LHCN-M2 (cell line): ENCODE measurements around the gene BLVRB. TPM values are rescaled to one million over a fixed set of nuclear protein-coding genes. Genes with fewer than 3 reads are reported as not detected.
A peak's percentile ranks its signal among the peaks of the same experiment; 100 is the strongest.

Source experiments
- DNase-seq: peaks from one replicate; pipeline ENCODE4 v3.0.0-alpha.2; 2012; ENCODE audit warnings: low read depth
- total RNA-seq: library from RNA; depleted of rRNA; stranded (reverse); fragments of >200 nt; gene quantifications from 2 replicates; pipeline ENCODE4 v1.2.3, GENCODE V29; 2014; rRNA removed

The BLVRB gene
- total RNA-seq, 1 experiment from 2014 or later: 92.0 TPM

- DNase-seq: no peak
Measured at GRCh38 chr19:40407714-40408597, 57.6 kb downstream of the BLVRB start.

DNA sequence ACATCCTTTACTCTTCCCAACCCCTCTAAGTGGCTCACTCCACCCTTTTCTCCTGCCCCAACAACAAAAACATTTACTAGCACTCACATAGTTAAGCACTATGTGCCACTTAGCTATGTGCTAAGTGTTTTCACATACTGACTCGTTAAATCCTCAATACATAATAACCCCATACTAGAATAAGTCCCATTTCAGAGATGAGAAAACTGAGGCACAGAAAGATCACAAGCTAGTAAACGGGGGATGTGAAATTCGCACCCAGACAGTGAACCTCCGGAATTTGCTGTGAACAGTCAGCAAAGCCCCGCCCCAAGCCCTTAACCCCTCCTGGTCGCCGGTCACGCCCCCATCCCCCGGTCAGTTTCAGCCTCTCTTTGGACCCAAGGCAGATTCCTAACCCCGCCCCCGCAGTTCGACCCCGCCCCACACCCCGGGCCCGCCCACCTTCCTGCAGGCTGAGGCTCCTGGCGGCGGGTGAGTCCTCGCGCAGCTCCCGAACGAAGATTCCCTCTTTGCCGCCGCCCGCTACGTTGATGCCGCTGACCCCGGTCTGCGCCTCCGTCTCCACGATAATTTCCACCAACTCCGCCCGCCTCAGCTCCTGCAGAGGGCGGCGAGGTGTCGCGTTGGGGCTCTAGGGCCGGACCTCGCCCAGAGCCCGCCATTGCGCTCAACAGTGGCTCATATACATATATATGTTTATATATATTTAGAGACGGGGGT is 62.1 kb downstream of the BLVRB start:
- peak; percentile 84 for DNase-seq

- no peak for DNase-seq
Measured at GRCh38 chr19:40400559-40400958, 65.0 kb downstream of the BLVRB start.

DNA sequence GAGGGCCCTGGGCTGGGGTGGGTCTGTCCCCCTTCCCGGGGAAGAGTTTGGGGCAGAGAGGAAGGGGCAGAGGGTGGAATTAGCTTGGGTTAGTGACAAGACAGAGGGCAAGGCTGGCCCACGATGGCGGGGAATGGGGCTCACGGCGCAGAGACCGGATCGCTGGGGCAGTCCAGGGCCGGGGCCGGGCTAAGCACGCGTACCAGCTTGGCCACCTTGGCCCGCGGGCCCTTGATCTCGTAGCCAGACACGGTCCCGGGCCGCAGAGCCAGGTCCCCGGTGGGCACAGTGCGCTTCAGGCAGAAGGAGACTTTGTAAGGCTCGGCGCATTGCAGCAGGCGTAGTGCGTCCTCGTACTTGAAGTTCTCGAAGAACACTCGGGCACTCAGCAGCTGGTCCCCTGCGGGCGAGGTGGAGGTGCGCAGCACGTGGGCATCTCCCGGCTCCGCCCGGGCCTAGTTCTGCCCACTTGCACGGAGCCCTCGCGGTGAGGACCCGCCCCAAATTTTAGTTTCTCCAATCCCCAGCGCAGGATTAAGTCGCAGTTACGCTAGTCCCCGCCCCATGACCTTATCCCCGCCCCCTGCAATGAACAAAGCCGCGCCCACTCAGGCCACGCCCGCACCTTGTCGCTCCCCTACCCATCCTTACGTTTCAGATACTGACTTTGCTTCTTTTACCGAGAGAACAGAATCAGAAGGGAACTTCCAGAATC is 67.0 kb downstream of the BLVRB start:
- no peak for DNase-seq

Other genes starting within 250 kb of the BLVRB start
- gene TTC9B, start 247.4 kb downstream of the BLVRB start, total RNA-seq: not detected in 2 replicates
- not detected in 2 replicates for gene CCNP, start 239.1 kb downstream of the BLVRB start, total RNA-seq
- 93.5 and 94.3 TPM in 2 replicates for gene AKT2, start 180.4 kb downstream of the BLVRB start, total RNA-seq
- 18.8 and 24.2 TPM in 2 replicates for gene C19orf47, start 117.3 kb downstream of the BLVRB start, total RNA-seq
- 338 and 480 TPM in 2 replicates for gene PLD3, start 117.0 kb downstream of the BLVRB start, total RNA-seq
- not detected in 2 replicates for gene HIPK4, start 75.6 kb downstream of the BLVRB start, total RNA-seq
- gene PRX, start 52.4 kb downstream of the BLVRB start, total RNA-seq: 1.6 and 1.8 TPM in 2 replicates
- gene SERTAD1, start 39.8 kb downstream of the BLVRB start, total RNA-seq: 21.7 and 31.2 TPM in 2 replicates
- 22.8 and 24.1 TPM in 2 replicates for gene SERTAD3, start 21.4 kb downstream of the BLVRB start, total RNA-seq
- gene SPTBN4, start 1.3 kb upstream of the BLVRB start, total RNA-seq: 0.34 and 0.38 TPM in 2 replicates
- 63.5 and 85.6 TPM in 2 replicates for gene SHKBP1, start 111.1 kb upstream of the BLVRB start, total RNA-seq
- gene LTBP4, start 135.6 kb upstream of the BLVRB start, total RNA-seq: 5.0 and 7.3 TPM in 2 replicates
- 39.9 and 41.3 TPM in 2 replicates for gene NUMBL, start 224.9 kb upstream of the BLVRB start, total RNA-seq